Measurements from ENCODE around the gene IGFBP6.

Gene IGFBP6

GRCh38 chr12:53051058-53051880 lies 46.2 kb upstream of the IGFBP6 start:
- Histone ChIP-seq H3K9me3 (ENCODE audit: low read length) (no peaks in the 10 kb centered on the region), H2AFZ (ENCODE audit: low read length) (no peak overlapping the region), H3K4me3 (ENCODE audit: low read depth, low read length, poor library complexity, severe bottlenecking) (no peak overlapping the region), H3K27ac (ENCODE audit: low read depth, low read length, poor library complexity, severe bottlenecking) (no peak overlapping the region), H3K9ac (ENCODE audit: low read length) (no peak overlapping the region), H3K4me2 (ENCODE audit: low read length) (no peak overlapping the region), H3K79me2 (ENCODE audit: insufficient read depth, low read length) (no peaks in the 10 kb centered on the region), H3K9me2 (ENCODE audit: low read depth, low read length) (no peaks in the 10 kb centered on the region), H4K20me1 (ENCODE audit: insufficient read depth, low read length) (no peaks in the 10 kb centered on the region), H3K4me1 (ENCODE audit: insufficient read depth, low read length, severe bottlenecking) (peaks cover 12% of the 10 kb centered on the region), H3K27me3 (ENCODE audit: insufficient read depth, low read length) (no peaks in the 10 kb centered on the region; the same call in 1 of the 2 replicates), H3K36me3 (ENCODE audit: insufficient read depth, low read length) (no peaks in the 10 kb centered on the region), H3F3A (ENCODE audit: insufficient read depth, low read length) (no peaks in the 10 kb centered on the region)
- TF ChIP-seq CTCF (IDR thresholded peaks at IDR 0.05; ENCODE audit: low read length) (no peak), EZH2 (IDR thresholded peaks at IDR 0.05; ENCODE audit: borderline replicate concordance, low read length) (no peak)

DNA sequence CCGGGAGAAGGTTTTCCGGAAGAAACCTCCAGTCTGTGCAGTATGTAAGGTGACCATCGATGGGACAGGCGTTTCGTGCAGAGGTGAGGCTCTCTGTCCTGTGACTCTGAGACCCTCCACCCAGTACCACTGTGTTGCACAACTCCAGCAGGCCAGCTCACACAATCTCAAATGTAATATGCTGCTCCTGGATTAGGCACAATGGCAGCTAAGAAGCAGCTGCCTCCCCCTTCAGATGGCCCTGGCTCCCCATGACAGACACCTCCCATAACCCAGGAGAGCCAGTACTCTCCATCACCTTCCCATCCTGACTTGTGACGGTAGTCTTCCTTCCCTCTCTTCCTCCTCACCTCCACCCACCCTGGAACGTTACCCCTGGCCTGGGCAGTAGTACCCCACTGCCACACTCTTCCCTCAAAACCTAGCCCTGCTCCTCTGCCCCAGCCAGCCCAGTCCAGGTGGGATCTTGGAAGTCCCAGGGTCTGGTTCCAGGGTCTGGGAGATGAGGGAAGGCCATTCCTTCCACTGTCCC lies 45.5 kb upstream of the IGFBP6 start:
- no peak overlapping the region for H3K4me3 ChIP-seq (ENCODE audit: low read depth, low read length, poor library complexity, severe bottlenecking)

More for the DNA sequence above, 45.5 kb upstream of the IGFBP6 start:
- Histone ChIP-seq H3K27ac (ENCODE audit: low read depth, low read length, poor library complexity, severe bottlenecking) (no peak overlapping the region), H3K9ac (ENCODE audit: low read length) (no peak overlapping the region), H3K4me1 (ENCODE audit: insufficient read depth, low read length, severe bottlenecking) (peaks cover 6% of the 10 kb centered on the region), H3K79me2 (ENCODE audit: insufficient read depth, low read length) (no peaks in the 10 kb centered on the region), H4K20me1 (ENCODE audit: insufficient read depth, low read length) (no peaks in the 10 kb centered on the region), H3K9me3 (ENCODE audit: low read length) (no peaks in the 10 kb centered on the region), H3K9me2 (ENCODE audit: low read depth, low read length) (no peaks in the 10 kb centered on the region), H2AFZ (ENCODE audit: low read length) (no peak overlapping the region), H3F3A (ENCODE audit: insufficient read depth, low read length) (no peaks in the 10 kb centered on the region), H3K4me2 (ENCODE audit: low read length) (no peak overlapping the region), H3K36me3 (ENCODE audit: insufficient read depth, low read length) (no peaks in the 10 kb centered on the region), H3K27me3 (ENCODE audit: insufficient read depth, low read length) (no peaks in the 10 kb centered on the region; the same call in 1 of the 2 replicates)
- no peak for TF ChIP-seq EZH2 (IDR thresholded peaks at IDR 0.05; ENCODE audit: borderline replicate concordance, low read length)
- no peak for TF ChIP-seq CTCF (IDR thresholded peaks at IDR 0.05; ENCODE audit: low read length)
